ENCODE results near the gene GKAP1.

GKAP1 gene

GRCh38 chr9:83699615-83700014, 118.0 kb downstream of the GKAP1 start:
- no peak for TF ChIP-seq TCF12 (IDR thresholded peaks at IDR 0.05; ENCODE audit: low read depth)
- no peak for TF ChIP-seq EP300 (IDR thresholded peaks at IDR 0.05; ENCODE audit: borderline replicate concordance)
- TF ChIP-seq YY1 (IDR thresholded peaks at IDR 0.05; ENCODE audit: low read depth), result no peak
- no peak for TF ChIP-seq NFIC (IDR thresholded peaks at IDR 0.05)
- TF ChIP-seq MAX (IDR thresholded peaks at IDR 0.05), result no peak
- no peak for TF ChIP-seq CEBPB (IDR thresholded peaks at IDR 0.05)
- TF ChIP-seq ZBTB7A (IDR thresholded peaks at IDR 0.05; ENCODE audit: low read depth), result no peak
- TF ChIP-seq FOXM1 (IDR thresholded peaks at IDR 0.05; ENCODE audit: borderline replicate concordance, low read depth), result no peak
- no peak for TF ChIP-seq RAD21 (IDR thresholded peaks at IDR 0.05; ENCODE audit: low read depth)
- no peak for TF ChIP-seq EGR1 (IDR thresholded peaks at IDR 0.05)

GRCh38 chr9:83698976-83699585, 118.5 kb downstream of the GKAP1 start:
- TF ChIP-seq TEAD4 (IDR thresholded peaks at IDR 0.05) (no peak), RAD21 (IDR thresholded peaks at IDR 0.05; ENCODE audit: low read depth) (no peak), ZBTB7A (IDR thresholded peaks at IDR 0.05; ENCODE audit: low read depth) (no peak), REST (IDR thresholded peaks at IDR 0.05; ENCODE audit: low read depth) (no peak), FOXM1 (IDR thresholded peaks at IDR 0.05; ENCODE audit: borderline replicate concordance, low read depth) (no peak)

GRCh38 chr9:83691492-83691891, 126.1 kb downstream of the GKAP1 start:
- TF ChIP-seq TCF12 (IDR thresholded peaks at IDR 0.05; ENCODE audit: low read depth) (no peak), TEAD4 (IDR thresholded peaks at IDR 0.05) (no peak), TAF1 (IDR thresholded peaks at IDR 0.05; ENCODE audit: low read depth) (no peak), EP300 (IDR thresholded peaks at IDR 0.05; ENCODE audit: borderline replicate concordance) (no peak), ZBTB7A (IDR thresholded peaks at IDR 0.05; ENCODE audit: low read depth) (no peak), EGR1 (IDR thresholded peaks at IDR 0.05) (no peak), MAX (IDR thresholded peaks at IDR 0.05) (no peak), USF1 (IDR thresholded peaks at IDR 0.05) (no peak), FOXM1 (IDR thresholded peaks at IDR 0.05; ENCODE audit: borderline replicate concordance, low read depth) (no peak), CEBPB (IDR thresholded peaks at IDR 0.05) (no peak), CREB1 (IDR thresholded peaks at IDR 0.05; ENCODE audit: low read depth) (no peak), RAD21 (IDR thresholded peaks at IDR 0.05; ENCODE audit: low read depth) (no peak), NFIC (IDR thresholded peaks at IDR 0.05) (no peak), YY1 (IDR thresholded peaks at IDR 0.05; ENCODE audit: low read depth) (no peak), REST (IDR thresholded peaks at IDR 0.05; ENCODE audit: low read depth) (no peak)
